Measurements from ENCODE around the gene ARFGAP1.

- no peak for TF ChIP-seq CTCF (IDR thresholded peaks at IDR 0.05; ENCODE audit: low read depth, low read length)
- TF ChIP-seq EZH2phosphoT487 (IDR thresholded peaks at IDR 0.05; ENCODE audit: low read depth): no peak
Observed at GRCh38 chr20:63239431-63239830, 33.2 kb upstream of the ARFGAP1 start.
